GM12878 (cell line): ENCODE results near the gene HIVEP1.

Source experiments
- CTCF ChIP-seq, 3 experiments: IDR thresholded peaks in 2 of 3; conservative IDR thresholded peaks in 1 of 3; 2 replicates each; pipeline ENCODE4 v1.5.1; 2011; ENCODE audit warnings: low read depth in 3 of 3, low read length in 3 of 3, mild to moderate bottlenecking in 3 of 3, control low read depth in 2 of 3, moderate library complexity in 2 of 3, inconsistent platforms in 1 of 3, mixed read lengths in 1 of 3; ENCODE audit not compliant: control insufficient read depth in 2 of 3, insufficient read depth in 1 of 3; ENCODE audit errors: extremely low read depth in 1 of 3
- JUND ChIP-seq: IDR thresholded peaks from 2 replicates; pipeline ENCODE4 v1.6.1; 2012; ENCODE audit warnings: low read depth, mild to moderate bottlenecking, low read length, improper control_type of control experiment, moderate library complexity
- POLR2A ChIP-seq: IDR thresholded peaks from 2 replicates; pipeline ENCODE4 v1.6.1; 2011; ENCODE audit warnings: low read depth, mild to moderate bottlenecking, low read length
- SMAD1 ChIP-seq: fragments of 450-650 bp; IDR thresholded peaks from 2 replicates; pipeline ENCODE4 v1.6.1; 2018; ENCODE audit warnings: mild to moderate bottlenecking, low read depth; ENCODE audit not compliant: partially characterized antibody
- SPI1 ChIP-seq: IDR thresholded peaks from 2 replicates; pipeline ENCODE4 v1.6.1; 2011; ENCODE audit warnings: low read depth, mild to moderate bottlenecking, low read length, moderate library complexity, borderline replicate concordance; ENCODE audit not compliant: insufficient read depth
- TAF1 ChIP-seq: IDR thresholded peaks from 2 replicates; pipeline ENCODE4 v1.6.1; 2011; ENCODE audit warnings: mild to moderate bottlenecking, low read depth, low read length, borderline replicate concordance

DNA sequence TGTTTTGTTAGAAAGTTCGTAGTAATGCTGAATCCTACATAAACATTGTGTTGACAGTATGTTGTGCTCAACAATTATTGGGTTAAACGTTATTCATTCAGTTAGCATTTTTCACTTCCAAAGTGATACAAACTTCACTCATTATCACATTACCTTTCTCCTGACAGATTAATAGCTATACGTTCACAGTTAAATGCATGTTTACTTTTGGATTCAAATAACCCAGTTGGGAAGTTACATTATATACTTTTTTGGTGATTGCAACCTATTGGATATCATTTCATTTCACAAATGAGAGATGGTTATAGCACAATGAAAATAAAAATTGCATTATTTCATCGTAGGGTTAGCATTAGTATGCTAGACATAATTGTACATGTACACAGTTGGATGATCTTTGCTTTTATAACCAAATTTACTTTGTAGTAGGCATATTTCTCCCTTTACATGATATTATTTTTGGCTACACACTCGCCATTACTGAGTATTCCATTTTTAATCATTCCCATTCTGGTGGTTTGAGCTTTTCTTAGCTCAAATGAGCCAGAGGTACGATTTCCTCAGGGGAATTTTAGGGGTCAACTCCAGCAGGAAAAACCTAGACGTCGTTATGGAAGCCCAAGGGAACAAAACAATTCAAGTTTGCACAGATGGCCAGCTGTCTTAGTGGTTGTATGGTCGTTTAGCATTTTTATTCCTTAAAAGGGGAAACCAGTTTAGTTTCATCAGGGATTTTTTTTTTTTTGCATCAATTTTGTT is 2.1 kb upstream of the HIVEP1 start:
- no peak for TF ChIP-seq SMAD1
- TF ChIP-seq SPI1: no peak
- no peak for TF ChIP-seq CTCF (IDR thresholded peaks at IDR 0.05 in 2 of 3, conservative IDR thresholded peaks at IDR 0.05 in 1 of 3; ENCODE audit: control insufficient read depth in 2 of 3, extremely low read depth in 1 of 3, insufficient read depth in 1 of 3, low read depth in 3 of 3, low read length in 3 of 3)
- no peak for TF ChIP-seq JUND
- TF ChIP-seq POLR2A: no peak
- no peak for TF ChIP-seq TAF1
